Kidney (tissue), 14 donors: ENCODE data around the gene POM121C. TPM values are rescaled to one million over a fixed set of nuclear protein-coding genes. Genes with fewer than 3 reads are reported as not detected.
"Not testable (repeated sequence)": the region's sequence is repeated elsewhere in the genome, so short reads cannot be mapped to it uniquely, and the experiment has no call there.

ENCODE experiments used
- DNase-seq, 5 donors: peaks; one replicate each; pipeline ENCODE4 v3.0.0-alpha.2; 2013 to 2020
- FAIRE-seq: peaks from 2 replicates; lab custom pipeline; 2012; peaks lifted over from hg19 to GRCh38; lab: Jason Lieb, UNC
- H3K27ac ChIP-seq, 2 donors: one replicate each; pipeline ENCODE4 v1.7.0; 2013; ENCODE audit warnings: low read depth in 2 of 2, low read length in 2 of 2, inconsistent platforms in 1 of 2
- H3K27me3 ChIP-seq: one replicate; pipeline ENCODE4 v1.7.1; 2013; ENCODE audit warnings: low read length, inconsistent platforms; ENCODE audit not compliant: control insufficient read depth, insufficient read depth
- H3K36me3 ChIP-seq, 3 donors: one replicate each; pipeline versions ENCODE4 v1.7.0 to v1.7.1; 2013; ENCODE audit warnings: low read length in 3 of 3, control low read depth in 1 of 3, inconsistent platforms in 1 of 3; ENCODE audit not compliant: insufficient read depth in 3 of 3, control insufficient read depth in 2 of 3
- H3K4me1 ChIP-seq, 3 donors: one replicate each; pipeline versions ENCODE4 v1.7.0 to v1.7.1; 2013; ENCODE audit warnings: low read length in 3 of 3, inconsistent platforms in 1 of 3, low read depth in 1 of 3; ENCODE audit not compliant: control insufficient read depth in 2 of 3, insufficient read depth in 2 of 3
- H3K4me3 ChIP-seq, 3 donors: one replicate each; pipeline versions ENCODE4 v1.7.0 to v1.8.1; 2013; ENCODE audit warnings: low read length in 3 of 3, control low read depth in 1 of 3, inconsistent platforms in 1 of 3
- H3K9ac ChIP-seq, 3 donors: one replicate each; pipeline versions ENCODE4 v1.7.0 to v1.7.1; 2013; ENCODE audit warnings: low read length in 3 of 3, control low read depth in 1 of 3, inconsistent platforms in 1 of 3
- H3K9me3 ChIP-seq, 3 donors: one replicate each; pipeline versions ENCODE4 v1.7.0 to v1.7.1; 2013; ENCODE audit warnings: low read length in 3 of 3, control low read depth in 1 of 3, inconsistent platforms in 1 of 3; ENCODE audit not compliant: control insufficient read depth in 2 of 3, insufficient read depth in 1 of 3
- CTCF ChIP-seq: IDR thresholded peaks from 3 replicates; pipeline ENCODE4 v1.5.1; 2012; ENCODE audit warnings: mild to moderate bottlenecking, moderate library complexity, borderline replicate concordance; ENCODE audit not compliant: insufficient read depth; ENCODE audit errors: extremely low read depth
- intact Hi-C: fragments of 100-400 bp; cut with DNase I; formaldehyde crosslinking; loops from one replicate; pipeline ENCODE4 v1.11.1; 2022
- polyA plus RNA-seq: library from polyadenylated mRNA; stranded (reverse); fragments of 350-450 nt; fragmentation: Illumina TruSeq; extraction: RNeasy Lipid Tissue Mini Kit (QIAGEN cat#74804); gene quantifications from one replicate; pipeline ENCODE4 v1.2.3, GENCODE V29; 2014; ENCODE audit warnings: low read depth, low replicate concordance; ENCODE audit not compliant: insufficient read depth
- total RNA-seq: library from RNA; stranded (reverse); fragmentation: NEBNext Ultra II Directional; extraction: Animal tissue kit (Norgen Biotek cat#: 25700); gene quantifications from one replicate; pipeline ENCODE4 v1.2.1, GENCODE V29; 2021
- donor health status: control.
- donor health status: control.
- donor health status: control.
- donor health status: control.
- donor health status: control.
- donor health status: DM: yes; HTN: yes; CAD: no.
- donor health status: Normal renal cell carcinoma (clear cell type).

POM121C gene
- total and polyA plus RNA-seq, 2 donors from 2014 or later, result 8.6 to 47.2 TPM

GRCh38 chr7:75532639-75533038 is 46.5 kb upstream of the POM121C start:
- H3K4me3 ChIP-seq, result no peak overlapping the region
- H3K4me1 ChIP-seq, result no peaks in the 10 kb centered on the region
- no peak overlapping the region for H3K27ac ChIP-seq
- FAIRE-seq, result no peak
- intact Hi-C loops, result no loop called here
- peaks cover 0 to 6% (median 3%) of the 10 kb centered on the region in 3 donors for H3K36me3 ChIP-seq
- no peak overlapping the region for H3K9ac ChIP-seq
- TF ChIP-seq CTCF, result no peak
- no peaks in the 10 kb centered on the region for H3K27me3 ChIP-seq
- no peak for DNase-seq
- H3K9me3 ChIP-seq, result no peaks in the 10 kb centered on the region

- Histone ChIP-seq H3K4me1 (peaks cover 0 to 6% (median 1%) of the 10 kb centered on the region in 3 donors), H3K27me3 (no peaks in the 10 kb centered on the region), H3K9ac (no peak overlapping the region), H3K4me3 (no peak overlapping the region), H3K36me3 (no peaks in the 10 kb centered on the region), H3K27ac (no peak overlapping the region), H3K9me3 (no peaks in the 10 kb centered on the region)
- no peak for TF ChIP-seq CTCF
- FAIRE-seq (no peak), DNase-seq (peak in 2 of 5 donors; percentile 1 to 6)
- intact Hi-C loops, result no loop called here
Observed at GRCh38 chr7:75531359-75531821, 45.3 kb upstream of the POM121C start.

- H3K4me1 ChIP-seq, H3K9me3 ChIP-seq, intact Hi-C loops, FAIRE-seq, H3K27me3 ChIP-seq, H3K36me3 ChIP-seq: not testable (repeated sequence)
- H3K9ac ChIP-seq, result peak overlapping the region; percentile 64 to 80 (median 78)
- peak; percentile 14 to 73 (median 25) for DNase-seq
- H3K27ac ChIP-seq, result peak overlapping the region; percentile 75 to 89
- H3K4me3 ChIP-seq, result peak overlapping the region; percentile 73 to 81 (median 76)
Observed at GRCh38 chr7:75527224-75527722, 41.2 kb upstream of the POM121C start.

GRCh38 chr7:75521727-75522126 is 35.6 kb upstream of the POM121C start:
- H3K27me3 ChIP-seq, H3K9me3 ChIP-seq, H3K9ac ChIP-seq, H3K4me1 ChIP-seq, H3K27ac ChIP-seq, DNase-seq, FAIRE-seq, H3K36me3 ChIP-seq, H3K4me3 ChIP-seq, intact Hi-C loops: not testable (repeated sequence)

GRCh38 chr7:75518842-75519241 is 32.7 kb upstream of the POM121C start:
- H3K9me3 ChIP-seq, H3K27me3 ChIP-seq, intact Hi-C loops, H3K4me1 ChIP-seq, H3K27ac ChIP-seq, FAIRE-seq, DNase-seq, H3K36me3 ChIP-seq, H3K4me3 ChIP-seq, H3K9ac ChIP-seq: not testable (repeated sequence)

GRCh38 chr7:75509033-75509432 is 22.9 kb upstream of the POM121C start:
- H3K9me3 ChIP-seq, DNase-seq, H3K27ac ChIP-seq, H3K36me3 ChIP-seq, H3K9ac ChIP-seq, H3K4me1 ChIP-seq, FAIRE-seq, H3K27me3 ChIP-seq, H3K4me3 ChIP-seq, intact Hi-C loops: not testable (repeated sequence)

GRCh38 chr7:75492020-75492419 is 5.9 kb upstream of the POM121C start, which contains the start of gene SPDYE5:
TSS of gene SPDYE5 (plus strand) at chr7:75492320. CDS start at chr7:75494048, 1,728 bp downstream.
- H3K4me1 ChIP-seq, H3K36me3 ChIP-seq, H3K9me3 ChIP-seq, H3K9ac ChIP-seq, H3K27ac ChIP-seq, intact Hi-C loops, H3K27me3 ChIP-seq, DNase-seq, H3K4me3 ChIP-seq, FAIRE-seq: not testable (repeated sequence)
